ENCODE measurements around the gene CHST8.

The CHST8 gene

GRCh38 chr19:33638167-33639034, 16.6 kb downstream of the CHST8 start:
- H3K4me1 ChIP-seq (ENCODE audit: control insufficient read depth in 1 of 2, insufficient read depth in 2 of 2, low read length in 2 of 2), result no peaks in the 10 kb centered on the region
- no peak overlapping the region for H2BK120ac ChIP-seq (ENCODE audit: insufficient read depth, low read length, poor library complexity)
- H2AFZ ChIP-seq (ENCODE audit: insufficient read depth, low read length, poor library complexity), result no peak overlapping the region
- no peak overlapping the region for H3K18ac ChIP-seq (ENCODE audit: low read length)
- peak overlapping the region; percentile 81 for H3K23ac ChIP-seq (ENCODE audit: low read length)
- H3K36me3 ChIP-seq (ENCODE audit: control insufficient read depth in 1 of 2, insufficient read depth in 2 of 2, low read length in 2 of 2), result no peaks in the 10 kb centered on the region
- H3K14ac ChIP-seq (ENCODE audit: low read length), result no peak overlapping the region
- no peaks in the 10 kb centered on the region for H3K9me3 ChIP-seq (ENCODE audit: insufficient read depth, low read depth, low read length)
- H3K4me3 ChIP-seq (ENCODE audit: low read depth, low read length), result no peak overlapping the region
- DNase-seq, result no peak
- H3K4ac ChIP-seq (ENCODE audit: low read depth, low read length), result no peak overlapping the region
- H4K12ac ChIP-seq (ENCODE audit: low read depth, low read length), result no peak overlapping the region
- H4K8ac ChIP-seq (ENCODE audit: low read depth, low read length), result no peak overlapping the region
- H3K27me3 ChIP-seq (ENCODE audit: insufficient read depth, low read length), result no peaks in the 10 kb centered on the region
- H3K79me2 ChIP-seq (ENCODE audit: control insufficient read depth, insufficient read depth, low read length, poor library complexity), result no peaks in the 10 kb centered on the region
- H3K79me1 ChIP-seq (ENCODE audit: low read length), result no peaks in the 10 kb centered on the region
- no peak overlapping the region for H2AK5ac ChIP-seq (ENCODE audit: low read length)
- H4K91ac ChIP-seq (ENCODE audit: low read depth, low read length), result no peak overlapping the region
- WGBS (ENCODE audit: extremely low coverage, insufficient coverage, insufficient read length), result no CpG with 5 or more reads among the region's 15 CpGs
- H2BK5ac ChIP-seq (ENCODE audit: low read depth, low read length, poor library complexity), result no peak overlapping the region
- no peak overlapping the region for H3K27ac ChIP-seq (ENCODE audit: low read depth, low read length)
- no peak overlapping the region for H3K9ac ChIP-seq (ENCODE audit: low read length)
- no peak overlapping the region for H3K4me2 ChIP-seq (ENCODE audit: low read length)
- H2BK12ac ChIP-seq (ENCODE audit: low read length), result no peak overlapping the region

- Histone ChIP-seq H3K27me3 (ENCODE audit: insufficient read depth, low read length) (no peaks in the 10 kb centered on the region), H2BK120ac (ENCODE audit: insufficient read depth, low read length, poor library complexity) (no peak overlapping the region), H4K91ac (ENCODE audit: low read depth, low read length) (no peak overlapping the region), H3K27ac (ENCODE audit: low read depth, low read length) (no peak overlapping the region), H2BK12ac (ENCODE audit: low read length) (no peak overlapping the region), H3K9me3 (ENCODE audit: insufficient read depth, low read depth, low read length) (no peaks in the 10 kb centered on the region), H3K23ac (ENCODE audit: low read length) (no peak overlapping the region), H3K18ac (ENCODE audit: low read length) (no peak overlapping the region), H3K4me3 (ENCODE audit: low read depth, low read length) (no peak overlapping the region), H3K79me1 (ENCODE audit: low read length) (no peaks in the 10 kb centered on the region), H3K4me1 (ENCODE audit: control insufficient read depth in 1 of 2, insufficient read depth in 2 of 2, low read length in 2 of 2) (no peaks in the 10 kb centered on the region), H2BK5ac (ENCODE audit: low read depth, low read length, poor library complexity) (no peak overlapping the region), H3K4me2 (ENCODE audit: low read length) (no peak overlapping the region), H4K8ac (ENCODE audit: low read depth, low read length) (no peak overlapping the region), H3K9ac (ENCODE audit: low read length) (no peak overlapping the region), H2AK5ac (ENCODE audit: low read length) (no peak overlapping the region), H3K36me3 (ENCODE audit: control insufficient read depth in 1 of 2, insufficient read depth in 2 of 2, low read length in 2 of 2) (no peaks in the 10 kb centered on the region), H4K12ac (ENCODE audit: low read depth, low read length) (no peak overlapping the region), H3K4ac (ENCODE audit: low read depth, low read length) (no peak overlapping the region), H3K79me2 (ENCODE audit: control insufficient read depth, insufficient read depth, low read length, poor library complexity) (no peaks in the 10 kb centered on the region), H3K14ac (ENCODE audit: low read length) (no peak overlapping the region), H2AFZ (ENCODE audit: insufficient read depth, low read length, poor library complexity) (no peak overlapping the region)
- WGBS (ENCODE audit: extremely low coverage, insufficient coverage, insufficient read length), result 100% methylated on average over 1 of the region's 14 CpGs
- DNase-seq, result no peak
Measured at GRCh38 chr19:33639035-33639681, 17.4 kb downstream of the CHST8 start.

GRCh38 chr19:33640773-33641172, 19.0 kb downstream of the CHST8 start:
- Histone ChIP-seq H2BK120ac (ENCODE audit: insufficient read depth, low read length, poor library complexity) (no peak overlapping the region), H4K12ac (ENCODE audit: low read depth, low read length) (no peak overlapping the region)

GRCh38 chr19:33641261-33641660, 19.5 kb downstream of the CHST8 start:
- Histone ChIP-seq H3K79me2 (ENCODE audit: control insufficient read depth, insufficient read depth, low read length, poor library complexity) (no peaks in the 10 kb centered on the region), H3K9me3 (ENCODE audit: insufficient read depth, low read depth, low read length) (no peaks in the 10 kb centered on the region), H2BK120ac (ENCODE audit: insufficient read depth, low read length, poor library complexity) (no peak overlapping the region), H2AFZ (ENCODE audit: insufficient read depth, low read length, poor library complexity) (no peak overlapping the region), H4K12ac (ENCODE audit: low read depth, low read length) (no peak overlapping the region), H3K14ac (ENCODE audit: low read length) (no peak overlapping the region), H2AK5ac (ENCODE audit: low read length) (no peak overlapping the region), H2BK5ac (ENCODE audit: low read depth, low read length, poor library complexity) (no peak overlapping the region), H3K23ac (ENCODE audit: low read length) (no peak overlapping the region), H3K79me1 (ENCODE audit: low read length) (no peaks in the 10 kb centered on the region), H3K4me2 (ENCODE audit: low read length) (no peak overlapping the region), H3K36me3 (ENCODE audit: control insufficient read depth in 1 of 2, insufficient read depth in 2 of 2, low read length in 2 of 2) (no peaks in the 10 kb centered on the region), H4K91ac (ENCODE audit: low read depth, low read length) (no peak overlapping the region), H3K4me3 (ENCODE audit: low read depth, low read length) (no peak overlapping the region), H3K9ac (ENCODE audit: low read length) (no peak overlapping the region), H3K27me3 (ENCODE audit: insufficient read depth, low read length) (no peaks in the 10 kb centered on the region), H3K27ac (ENCODE audit: low read depth, low read length) (no peak overlapping the region), H3K4ac (ENCODE audit: low read depth, low read length) (no peak overlapping the region), H4K8ac (ENCODE audit: low read depth, low read length) (no peak overlapping the region), H2BK12ac (ENCODE audit: low read length) (no peak overlapping the region), H3K18ac (ENCODE audit: low read length) (no peak overlapping the region), H3K4me1 (ENCODE audit: control insufficient read depth in 1 of 2, insufficient read depth in 2 of 2, low read length in 2 of 2) (no peaks in the 10 kb centered on the region)
- WGBS (ENCODE audit: extremely low coverage, insufficient coverage, insufficient read length), result no CpG with 5 or more reads among the region's 5 CpGs
- DNase-seq, result no peak

More at GRCh38 chr19:33640773-33641172, 19.0 kb downstream of the CHST8 start:
- no CpG with 5 or more reads among the region's 9 CpGs for WGBS (ENCODE audit: extremely low coverage, insufficient coverage, insufficient read length)
- H3K27me3 ChIP-seq (ENCODE audit: insufficient read depth, low read length), result no peaks in the 10 kb centered on the region
- H3K4me2 ChIP-seq (ENCODE audit: low read length), result no peak overlapping the region
- H3K79me1 ChIP-seq (ENCODE audit: low read length), result no peaks in the 10 kb centered on the region
- H2AFZ ChIP-seq (ENCODE audit: insufficient read depth, low read length, poor library complexity), result no peak overlapping the region
- no peak overlapping the region for H3K9ac ChIP-seq (ENCODE audit: low read length)
- no peak overlapping the region for H4K8ac ChIP-seq (ENCODE audit: low read depth, low read length)
- H3K4me1 ChIP-seq (ENCODE audit: control insufficient read depth in 1 of 2, insufficient read depth in 2 of 2, low read length in 2 of 2), result no peaks in the 10 kb centered on the region
- no peaks in the 10 kb centered on the region for H3K9me3 ChIP-seq (ENCODE audit: insufficient read depth, low read depth, low read length)
- no peak overlapping the region for H2BK12ac ChIP-seq (ENCODE audit: low read length)
- no peak for DNase-seq
- H3K18ac ChIP-seq (ENCODE audit: low read length), result no peak overlapping the region
- no peak overlapping the region for H3K4me3 ChIP-seq (ENCODE audit: low read depth, low read length)
- no peak overlapping the region for H4K91ac ChIP-seq (ENCODE audit: low read depth, low read length)
- H2AK5ac ChIP-seq (ENCODE audit: low read length), result no peak overlapping the region
- H3K27ac ChIP-seq (ENCODE audit: low read depth, low read length), result no peak overlapping the region
- H3K36me3 ChIP-seq (ENCODE audit: control insufficient read depth in 1 of 2, insufficient read depth in 2 of 2, low read length in 2 of 2), result no peaks in the 10 kb centered on the region
- no peak overlapping the region for H3K14ac ChIP-seq (ENCODE audit: low read length)
- H3K4ac ChIP-seq (ENCODE audit: low read depth, low read length), result no peak overlapping the region
- H3K79me2 ChIP-seq (ENCODE audit: control insufficient read depth, insufficient read depth, low read length, poor library complexity), result no peaks in the 10 kb centered on the region
- H2BK5ac ChIP-seq (ENCODE audit: low read depth, low read length, poor library complexity), result no peak overlapping the region
- no peak overlapping the region for H3K23ac ChIP-seq (ENCODE audit: low read length)

All from trophoblast cell (in vitro differentiated cells and primary cell).